ENCODE results near the gene CHI3L1. TPM values are rescaled to one million over a fixed set of nuclear protein-coding genes. Genes with fewer than 3 reads are reported as not detected.

CHI3L1 gene
- total RNA-seq, 1 donor from 2014 or later = 0.17 TPM

DNA sequence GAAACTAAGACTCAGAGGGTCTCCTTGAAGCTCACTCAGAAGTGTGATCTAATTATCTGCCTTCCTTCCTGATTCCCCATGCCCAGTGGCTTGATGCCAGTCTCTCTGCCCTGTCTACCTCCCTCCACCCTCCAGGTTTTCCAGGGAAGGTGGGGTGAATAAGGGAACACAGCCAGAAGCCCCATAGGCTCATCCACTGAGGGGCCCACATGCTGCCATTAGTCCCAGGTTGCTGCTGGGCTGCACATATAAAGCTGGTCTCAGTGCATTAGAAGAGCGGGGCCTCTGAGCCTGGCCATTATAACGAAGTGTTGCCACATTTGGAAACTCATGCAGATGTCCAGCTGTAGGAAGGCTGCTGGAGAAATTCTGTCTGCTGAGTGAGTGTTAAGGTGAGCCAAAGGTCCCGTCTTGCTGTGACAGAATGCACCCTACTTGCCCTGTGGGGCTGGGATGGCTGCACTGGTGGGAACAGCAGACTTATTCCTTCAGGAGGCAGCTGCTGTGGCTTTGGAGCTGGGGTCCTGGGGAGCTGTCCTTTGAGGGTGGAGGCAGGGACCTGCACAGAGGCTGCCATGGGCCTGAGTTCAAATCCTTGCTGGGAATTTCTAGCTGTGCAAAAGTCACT, 56.0 kb downstream of the CHI3L1 start:
- DNase-seq = no peak

GRCh38 chr1:203129501-203130231, 56.8 kb downstream of the CHI3L1 start:
- no peak for DNase-seq

Other genes with a start within 250 kb of the CHI3L1 start
- 134 and 137 TPM in 2 replicates for gene ADIPOR1, start 228.4 kb downstream of the CHI3L1 start, total RNA-seq
- gene CYB5R1, start 219.4 kb downstream of the CHI3L1 start, total RNA-seq = 36.1 and 40.0 TPM in 2 replicates
- 95.8 and 124 TPM in 2 replicates for gene TMEM183A, start 179.3 kb downstream of the CHI3L1 start, total RNA-seq
- gene PPFIA4, start 160.2 kb downstream of the CHI3L1 start, total RNA-seq = 0.14 and 0.17 TPM in 2 replicates
- gene MYOG, start 100.7 kb downstream of the CHI3L1 start, total RNA-seq = not detected in 2 replicates
- 0.19 TPM in 1 of 2 replicates, not detected in the other for gene ADORA1, start 59.0 kb downstream of the CHI3L1 start, total RNA-seq
- not detected in 2 replicates for gene MYBPH, start 10.9 kb downstream of the CHI3L1 start, total RNA-seq
- gene CHIT1, start 43.0 kb upstream of the CHI3L1 start, total RNA-seq = under 0.01 TPM in 2 replicates
- gene BTG2, start 118.8 kb upstream of the CHI3L1 start, total RNA-seq = 63.5 and 64.7 TPM in 2 replicates
- 11.4 and 21.2 TPM in 2 replicates for gene FMOD, start 164.4 kb upstream of the CHI3L1 start, total RNA-seq